DND-41 (cell line): ENCODE data around the gene DBX1.

ENCODE experiments used
- ATAC-seq: fragments of 200-7000 bp; cut with Tn5 transposase; 3 replicates; pipeline ENCODE4 v1.9.1; 2021; ENCODE audit warnings: low read depth; ENCODE audit not compliant: insufficient read depth
- DNase-seq: peaks from one replicate; pipeline ENCODE4 v3.0.0-alpha.2; 2020
- H2AFZ ChIP-seq: 2 replicates; pipeline ENCODE4 v1.6.0; 2012; ENCODE audit warnings: low read depth, low read length
- H3K27ac ChIP-seq: 2 replicates; pipeline ENCODE4 v1.5.1; 2012; ENCODE audit warnings: low read length, inconsistent platforms
- H3K27me3 ChIP-seq: fragments of 200-600 bp; sonication (generic); 2 replicates; pipeline ENCODE4 v1.6.0; 2012; ENCODE audit warnings: low read length, mild to moderate bottlenecking, inconsistent platforms; ENCODE audit not compliant: insufficient read depth, poor library complexity
- H3K36me3 ChIP-seq: 2 replicates; pipeline ENCODE4 v1.5.1; 2012; ENCODE audit warnings: low read length, inconsistent platforms; ENCODE audit not compliant: insufficient read depth
- H3K4me1 ChIP-seq: 2 replicates; pipeline ENCODE4 v1.5.1; 2012; ENCODE audit warnings: mild to moderate bottlenecking, low read length; ENCODE audit not compliant: insufficient read depth
- H3K4me2 ChIP-seq: 2 replicates; pipeline ENCODE4 v1.6.0; 2012; ENCODE audit warnings: mild to moderate bottlenecking, moderate library complexity, low read length, inconsistent platforms; ENCODE audit not compliant: insufficient read depth
- H3K4me3 ChIP-seq, 2 experiments: fragments of 200-600 bp in 1 of 2; shearing (Covaris generic) in 1 of 2; 2 replicates each; pipeline ENCODE4 v1.5.1; 2012 to 2016; ENCODE audit warnings: inconsistent platforms in 2 of 2, low read length in 2 of 2, mild to moderate bottlenecking in 2 of 2, low read depth in 1 of 2, moderate library complexity in 1 of 2
- H3K79me2 ChIP-seq: 2 replicates; pipeline ENCODE4 v1.6.0; 2012; ENCODE audit warnings: low read length, inconsistent platforms; ENCODE audit not compliant: insufficient read depth
- H3K9ac ChIP-seq: 2 replicates; pipeline ENCODE4 v1.6.0; 2012; ENCODE audit warnings: low read depth, mild to moderate bottlenecking, inconsistent platforms, low read length, moderate library complexity
- H3K9me3 ChIP-seq: 2 replicates; pipeline ENCODE4 v1.5.1; 2012; ENCODE audit warnings: low read length, moderate library complexity, mild to moderate bottlenecking, inconsistent platforms; ENCODE audit not compliant: insufficient read depth, severe bottlenecking
- H4K20me1 ChIP-seq: 2 replicates; pipeline ENCODE4 v1.6.0; 2012; ENCODE audit warnings: low read length; ENCODE audit not compliant: insufficient read depth
- CTCF ChIP-seq: IDR thresholded peaks from 2 replicates; pipeline ENCODE4 v1.5.1; 2012; ENCODE audit warnings: borderline replicate concordance, low read length, moderate library complexity, mild to moderate bottlenecking; ENCODE audit not compliant: poor library complexity, severe bottlenecking; ENCODE audit errors: extremely low read depth
- EZH2 ChIP-seq: IDR thresholded peaks from 3 replicates; pipeline ENCODE4 v1.6.1; 2012; ENCODE audit warnings: borderline replicate concordance, low read depth, mild to moderate bottlenecking, moderate library complexity, low read length, inconsistent platforms; ENCODE audit not compliant: severe bottlenecking

Gene DBX1

DNA sequence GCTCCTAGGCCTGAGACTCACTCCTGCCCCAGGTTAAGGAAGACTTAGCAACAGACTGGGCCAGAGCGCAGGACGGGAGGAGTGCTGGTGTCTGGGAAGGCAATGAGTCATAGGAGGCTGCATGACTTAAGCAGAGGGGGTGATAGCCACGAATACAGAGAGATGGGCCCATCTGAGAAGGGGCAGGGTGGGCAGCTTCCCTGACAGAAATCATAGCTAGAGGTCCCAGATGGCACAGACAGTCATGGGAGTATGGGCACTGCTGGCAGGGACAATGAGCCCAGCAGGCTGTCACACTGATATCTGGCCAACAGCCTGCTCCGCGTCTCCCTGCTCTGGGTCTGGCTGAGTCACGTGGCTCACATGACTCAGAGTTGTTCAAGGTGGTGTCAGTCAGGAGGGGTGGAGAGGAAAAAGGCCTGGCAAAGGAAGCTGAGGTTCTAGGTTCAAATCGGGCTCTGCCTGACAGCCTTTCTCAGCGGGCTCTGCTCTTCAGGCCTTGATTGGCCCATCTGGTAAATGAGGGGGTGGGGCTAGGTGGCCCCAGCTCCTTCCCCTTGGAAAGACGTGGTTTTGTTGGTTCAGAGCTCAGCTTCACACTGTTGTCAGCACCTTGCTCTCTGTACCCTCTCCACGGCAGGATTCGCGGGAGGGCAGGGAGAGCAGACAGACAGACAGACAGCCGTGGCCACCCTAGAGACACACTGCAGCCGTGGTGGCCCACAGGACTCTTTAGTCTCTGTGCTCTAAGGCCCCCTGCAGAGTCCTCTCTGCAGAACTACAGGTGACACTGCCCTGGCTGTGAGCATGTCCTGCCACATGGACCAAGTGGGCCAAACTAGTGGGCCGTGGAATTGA is 47.8 kb downstream of the DBX1 start:
- Histone ChIP-seq H3K4me2 (no peak overlapping the region), H3K27me3 (no peaks in the 10 kb centered on the region), H4K20me1 (no peaks in the 10 kb centered on the region), H3K36me3 (no peaks in the 10 kb centered on the region), H3K9ac (no peak overlapping the region), H3K9me3 (no peaks in the 10 kb centered on the region), H2AFZ (no peak overlapping the region), H3K4me3 (no peak overlapping the region), H3K79me2 (no peaks in the 10 kb centered on the region), H3K27ac (no peak overlapping the region), H3K4me1 (no peaks in the 10 kb centered on the region)
- no peak for DNase-seq
- no peak for ATAC-seq
- TF ChIP-seq CTCF (no peak), EZH2 (no peak)

- no peak overlapping the region for H3K9ac ChIP-seq
These were observed 48.4 kb downstream of the DBX1 start for GRCh38 chr11:20111871-20112270.

GRCh38 chr11:20110908-20111669 is 49.2 kb downstream of the DBX1 start:
- no peak overlapping the region for H3K4me2 ChIP-seq
- peak; percentile 48 for DNase-seq
- H3K9ac ChIP-seq = no peak overlapping the region

More at GRCh38 chr11:20111871-20112270, 48.4 kb downstream of the DBX1 start:
- ATAC-seq (no peak), DNase-seq (no peak)
- H4K20me1 ChIP-seq = no peaks in the 10 kb centered on the region
- no peak overlapping the region for H3K4me3 ChIP-seq
- H3K36me3 ChIP-seq = no peaks in the 10 kb centered on the region
- H3K79me2 ChIP-seq = no peaks in the 10 kb centered on the region
- no peak overlapping the region for H3K27ac ChIP-seq
- H3K9me3 ChIP-seq = no peaks in the 10 kb centered on the region
- no peak overlapping the region for H3K4me2 ChIP-seq
- no peaks in the 10 kb centered on the region for H3K27me3 ChIP-seq
- no peaks in the 10 kb centered on the region for H3K4me1 ChIP-seq
- no peak overlapping the region for H2AFZ ChIP-seq
- TF ChIP-seq CTCF = no peak

More at GRCh38 chr11:20110908-20111669, 49.2 kb downstream of the DBX1 start:
- Histone ChIP-seq H3K4me3 (no peak overlapping the region), H3K79me2 (no peaks in the 10 kb centered on the region), H4K20me1 (no peaks in the 10 kb centered on the region), H3K9me3 (no peaks in the 10 kb centered on the region), H3K27ac (no peak overlapping the region), H3K36me3 (no peaks in the 10 kb centered on the region), H3K27me3 (no peaks in the 10 kb centered on the region), H2AFZ (no peak overlapping the region), H3K4me1 (no peaks in the 10 kb centered on the region)
- TF ChIP-seq EZH2 = no peak
- TF ChIP-seq CTCF = peak; percentile 95
- peak; percentile 69; the same call in 2 of the 3 replicates for ATAC-seq
